Embryonic facial prominence (tissue), 1 donor: ENCODE data around the gene KRTAP12-2.

Source experiments
- DNase-seq: peaks from one replicate; pipeline ENCODE4 v3.0.0-alpha.2; 2016; ENCODE audit errors: extremely low spot score

KRTAP12-2 gene

GRCh38 chr21:44626673-44627143, 40.0 kb downstream of the KRTAP12-2 start, which contains the start of gene KRTAP10-9:
Gene KRTAP10-9, plus strand, starts transcription at chr21:44627093. Its CDS starts 79 bp downstream, at chr21:44627172.
- no peak for DNase-seq

- DNase-seq = no peak
Measured at GRCh38 chr21:44626262-44626661, 40.5 kb downstream of the KRTAP12-2 start.

GRCh38 chr21:44625756-44626155, 41.0 kb downstream of the KRTAP12-2 start:
- DNase-seq = no peak

DNA sequence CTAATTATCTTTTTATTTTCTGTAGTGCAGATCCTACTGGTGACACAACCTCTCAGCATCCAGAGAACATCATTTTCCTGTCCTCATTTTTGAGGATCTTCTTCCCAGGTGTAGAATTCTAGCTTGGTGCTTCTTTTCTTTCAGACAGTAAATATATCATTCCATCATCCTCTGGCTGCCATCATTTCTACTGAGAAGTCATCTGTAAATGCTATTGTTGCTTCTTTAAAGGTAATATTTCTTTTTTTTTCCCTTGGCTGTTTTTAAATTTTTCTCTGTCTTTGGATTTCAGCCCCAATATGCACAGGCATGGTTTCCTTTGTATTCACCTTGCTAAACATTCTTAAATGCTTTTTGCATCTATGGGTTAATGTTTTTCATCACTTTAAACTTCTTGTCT, 43.2 kb downstream of the KRTAP12-2 start:
- no peak for DNase-seq

DNA sequence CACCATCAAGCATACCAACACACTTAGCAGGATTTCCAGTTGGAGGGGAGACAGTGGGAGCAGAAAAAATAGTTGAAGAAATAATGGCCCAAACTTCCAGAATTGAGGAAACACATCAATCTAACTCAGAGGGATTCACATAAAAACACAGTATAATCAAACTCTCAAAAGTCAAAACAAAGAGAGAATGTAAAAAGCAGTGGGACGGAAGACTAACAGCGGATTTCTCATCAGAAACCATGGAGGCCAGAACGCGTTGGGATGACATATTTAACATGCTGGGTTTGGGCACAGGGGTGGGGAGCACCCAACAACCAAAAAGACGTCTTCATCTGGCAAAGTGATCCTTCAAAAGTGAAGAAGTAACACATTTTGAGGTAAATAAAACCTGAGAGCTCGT, 46.8 kb downstream of the KRTAP12-2 start:
- DNase-seq = no peak

- no peak for DNase-seq
Measured at GRCh38 chr21:44618909-44619308, 47.8 kb downstream of the KRTAP12-2 start.

DNA sequence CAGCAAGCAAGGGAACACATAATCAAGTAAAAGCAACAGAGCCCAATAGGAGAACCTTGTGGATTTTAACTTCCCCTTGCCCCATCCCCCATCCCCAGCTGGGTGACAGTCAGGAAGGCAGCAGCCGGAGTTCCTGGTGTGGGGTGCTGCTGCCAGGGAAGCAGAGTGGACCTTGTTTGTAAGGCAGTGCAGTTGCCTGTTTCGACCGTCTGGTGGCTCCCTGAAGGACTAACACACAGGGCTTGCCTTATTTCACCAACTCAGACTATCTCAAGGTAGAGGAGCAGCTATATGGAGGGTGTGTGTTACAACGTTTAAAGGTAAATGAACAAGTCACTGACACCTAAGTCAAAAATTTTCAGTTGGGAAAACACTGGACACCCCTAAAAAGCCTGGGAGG, 48.2 kb downstream of the KRTAP12-2 start:
- no peak for DNase-seq

- DNase-seq = no peak
Measured at GRCh38 chr21:44617071-44617501, 49.6 kb downstream of the KRTAP12-2 start.

GRCh38 chr21:44616591-44616926, 50.2 kb downstream of the KRTAP12-2 start:
- DNase-seq = no peak
